ENCODE results near the gene TBC1D1.

TBC1D1 gene

DNA sequence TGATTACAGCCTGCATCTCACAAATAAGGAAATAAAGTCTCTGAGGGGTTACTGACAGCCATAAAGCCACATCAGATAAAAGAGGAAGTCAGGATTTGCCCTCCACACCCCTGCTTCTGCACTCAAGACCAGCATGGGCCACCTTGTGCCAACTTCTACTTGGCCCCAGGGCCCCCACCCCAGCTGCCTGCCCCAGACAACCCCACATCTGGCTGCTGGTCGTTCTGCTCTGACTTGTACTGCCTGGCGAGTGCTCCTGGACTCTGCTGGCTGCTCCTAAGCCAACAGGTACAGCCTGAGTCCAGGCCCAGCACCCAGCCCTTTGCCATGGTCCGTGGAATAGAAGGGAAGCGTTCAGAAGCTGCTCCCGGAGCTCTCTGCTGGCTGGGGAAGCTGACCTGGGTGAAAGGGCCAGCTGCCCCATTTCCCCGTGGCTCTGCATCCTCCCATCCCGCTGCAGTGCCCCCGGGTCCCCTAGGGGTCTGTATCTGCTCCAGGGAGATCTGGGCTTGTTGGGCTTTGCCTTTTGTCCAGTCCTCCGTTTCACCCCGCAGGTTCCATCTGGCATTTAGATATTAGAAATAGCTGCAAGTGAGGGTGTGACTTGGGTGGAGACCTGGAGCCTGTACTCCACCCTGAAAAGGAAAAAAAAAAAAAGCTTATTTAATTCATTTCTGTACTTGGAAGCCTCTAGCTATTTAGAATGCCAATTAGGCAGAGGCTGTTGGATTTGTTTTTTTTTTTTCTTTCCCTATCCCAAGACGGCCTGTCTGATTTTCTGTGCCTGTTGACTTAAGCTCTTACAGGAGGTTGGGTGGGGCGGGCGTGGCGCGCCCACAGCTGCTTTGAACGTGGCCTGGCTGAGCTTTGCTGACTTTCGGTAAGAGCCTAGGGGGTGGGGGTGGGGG is 264.1 kb downstream of the TBC1D1 start:
- DNase-seq: no peak

DNA sequence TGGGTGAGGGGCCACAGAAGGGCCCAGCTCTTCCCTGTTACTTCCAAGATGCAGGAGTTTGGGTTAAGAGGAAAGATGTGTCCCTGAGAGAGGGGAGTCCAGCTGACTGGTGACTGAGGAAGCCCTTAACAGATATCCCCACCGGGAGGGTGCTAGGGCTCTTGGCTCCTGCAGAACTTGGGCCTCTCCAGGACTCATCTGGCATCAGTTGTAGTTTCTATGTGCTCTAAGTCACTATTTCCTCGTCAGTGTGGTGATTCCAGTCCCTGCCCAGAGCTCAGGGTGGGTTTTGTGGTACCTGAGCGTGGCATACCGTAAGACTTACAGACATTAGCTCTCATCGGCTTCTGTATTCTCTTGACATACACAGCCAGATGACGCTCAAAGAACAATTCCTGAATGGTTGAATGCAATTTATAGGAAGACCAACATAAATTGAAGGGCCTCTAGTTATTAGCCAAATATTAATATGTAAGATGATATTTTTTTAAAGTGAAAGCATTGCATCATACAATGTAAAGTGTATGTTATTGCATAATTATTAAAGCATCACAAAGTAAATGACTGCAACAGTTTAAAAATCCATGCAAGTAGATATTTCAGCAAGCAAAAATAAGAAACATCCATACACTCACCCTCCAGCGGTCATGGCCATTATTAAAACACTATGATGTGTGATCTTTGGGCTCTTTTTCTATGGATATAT is 264.9 kb downstream of the TBC1D1 start:
- no peak for DNase-seq

DNA sequence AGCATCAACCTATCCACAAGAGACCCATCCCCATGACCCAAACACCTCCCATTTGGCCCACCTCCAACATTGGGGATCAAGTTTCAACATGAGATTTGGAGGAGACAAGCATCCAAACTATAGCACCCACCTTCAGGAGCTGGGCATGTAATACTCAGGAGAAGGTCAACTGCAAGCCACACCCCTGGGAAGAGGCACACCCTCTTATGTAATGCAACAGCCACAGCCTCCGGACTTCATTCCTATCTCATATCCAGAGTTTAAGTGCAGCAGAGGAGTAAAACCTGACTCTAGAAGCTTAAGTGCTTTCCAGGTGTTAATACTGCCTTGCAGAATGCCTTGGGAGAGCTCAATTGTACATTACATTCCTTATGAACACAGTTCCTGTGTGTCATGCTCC is 266.7 kb downstream of the TBC1D1 start:
- no peak for DNase-seq

DNA sequence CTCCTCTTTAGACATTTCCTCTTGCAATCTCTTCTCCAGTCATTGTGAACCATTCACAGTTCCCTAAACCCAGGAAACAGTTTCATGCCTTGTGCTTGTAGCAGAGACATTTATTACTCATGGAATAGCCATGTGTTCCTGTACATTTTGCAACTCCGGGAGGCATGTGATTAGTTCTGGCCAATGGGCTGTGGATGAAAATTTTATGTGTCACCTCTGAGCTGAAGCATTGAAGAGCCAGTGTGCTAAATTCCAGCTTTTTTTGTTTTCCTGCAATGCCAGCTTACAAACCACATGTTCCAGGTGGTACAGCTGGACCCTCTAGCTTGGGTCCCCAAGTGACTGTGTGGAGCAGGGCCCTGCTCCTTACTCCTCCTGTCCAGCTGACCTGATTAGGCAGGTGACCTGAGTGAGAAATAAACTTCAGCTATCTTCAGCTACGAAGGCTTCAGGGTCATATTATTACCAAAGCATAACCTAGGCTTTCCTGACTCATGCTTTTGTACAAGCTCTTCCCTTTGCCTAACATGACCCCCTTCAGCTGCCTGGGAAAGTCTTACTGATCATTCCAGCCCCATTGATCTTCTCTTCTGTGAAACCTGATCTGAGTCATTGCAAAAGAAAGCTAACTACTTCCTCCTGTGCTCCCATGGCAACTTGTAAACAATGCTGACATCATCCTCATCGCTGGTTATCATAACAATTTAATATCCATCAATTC is 269.8 kb downstream of the TBC1D1 start:
- DNase-seq: peak; percentile 83

DNA sequence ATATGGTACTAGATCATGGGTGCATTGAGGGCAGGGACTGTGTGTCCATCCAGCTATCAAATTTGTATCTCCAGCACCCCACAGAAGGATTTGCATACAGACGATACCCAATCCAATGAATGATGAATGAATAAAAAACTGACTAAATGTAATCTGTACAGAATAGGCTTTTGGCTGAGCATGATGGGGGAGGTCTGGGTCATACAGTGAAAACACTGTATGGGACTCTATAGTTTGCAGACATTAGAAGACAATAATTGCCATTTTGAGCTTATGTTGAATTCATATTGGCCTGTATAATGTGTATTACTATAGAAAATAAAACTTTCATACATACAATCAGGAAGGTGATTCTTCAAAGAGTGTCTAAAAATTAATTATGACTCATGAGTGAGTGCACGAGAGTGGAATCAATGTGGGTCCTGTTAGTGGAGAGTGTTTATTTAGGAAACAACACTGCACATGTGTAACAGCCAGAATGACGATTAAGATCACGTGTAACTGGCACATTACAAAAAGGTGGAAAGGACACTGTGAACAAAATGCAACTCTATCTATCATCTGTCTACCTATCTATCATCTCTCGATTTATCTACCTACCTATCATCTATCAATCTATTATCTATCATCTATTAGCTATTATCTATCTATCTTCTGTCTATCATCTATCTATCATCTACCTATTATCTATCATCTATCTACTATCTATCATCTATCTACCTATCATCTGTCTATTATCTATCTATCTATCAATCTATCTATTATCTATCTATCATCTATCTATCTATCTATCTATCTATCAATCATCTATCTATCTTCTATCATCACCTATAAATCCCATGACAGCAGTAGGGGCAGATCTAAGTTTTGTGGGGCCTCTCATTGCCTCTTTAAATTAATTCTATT is 270.6 kb downstream of the TBC1D1 start:
- no peak for DNase-seq

DNA sequence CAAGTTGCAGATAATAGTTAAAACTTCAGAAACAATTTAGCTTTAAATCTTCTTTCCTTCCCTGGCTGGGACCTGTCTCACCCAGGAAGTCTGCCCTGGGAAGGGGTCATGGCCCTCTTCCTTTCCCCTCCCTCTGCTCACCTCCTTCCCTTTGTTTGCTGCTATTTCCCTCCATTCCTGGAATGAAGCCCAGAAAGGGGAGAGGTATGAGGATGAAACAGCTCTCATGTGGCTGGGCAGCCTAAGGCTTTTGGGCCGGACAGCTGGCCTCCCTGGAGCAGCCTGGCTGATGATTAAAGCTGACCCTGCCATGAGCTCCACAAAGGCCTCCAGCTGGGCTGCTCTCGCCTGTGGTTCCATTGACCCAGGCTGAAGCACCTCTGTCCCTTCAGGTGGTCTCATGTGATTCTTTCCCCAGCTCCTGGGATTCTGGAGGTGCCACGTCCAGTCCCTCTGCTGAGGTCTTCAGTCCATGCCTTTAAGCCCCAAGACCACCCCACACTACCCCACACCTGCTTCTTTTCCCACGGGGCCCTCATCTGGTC is 271.4 kb downstream of the TBC1D1 start:
- no peak for DNase-seq

DNA sequence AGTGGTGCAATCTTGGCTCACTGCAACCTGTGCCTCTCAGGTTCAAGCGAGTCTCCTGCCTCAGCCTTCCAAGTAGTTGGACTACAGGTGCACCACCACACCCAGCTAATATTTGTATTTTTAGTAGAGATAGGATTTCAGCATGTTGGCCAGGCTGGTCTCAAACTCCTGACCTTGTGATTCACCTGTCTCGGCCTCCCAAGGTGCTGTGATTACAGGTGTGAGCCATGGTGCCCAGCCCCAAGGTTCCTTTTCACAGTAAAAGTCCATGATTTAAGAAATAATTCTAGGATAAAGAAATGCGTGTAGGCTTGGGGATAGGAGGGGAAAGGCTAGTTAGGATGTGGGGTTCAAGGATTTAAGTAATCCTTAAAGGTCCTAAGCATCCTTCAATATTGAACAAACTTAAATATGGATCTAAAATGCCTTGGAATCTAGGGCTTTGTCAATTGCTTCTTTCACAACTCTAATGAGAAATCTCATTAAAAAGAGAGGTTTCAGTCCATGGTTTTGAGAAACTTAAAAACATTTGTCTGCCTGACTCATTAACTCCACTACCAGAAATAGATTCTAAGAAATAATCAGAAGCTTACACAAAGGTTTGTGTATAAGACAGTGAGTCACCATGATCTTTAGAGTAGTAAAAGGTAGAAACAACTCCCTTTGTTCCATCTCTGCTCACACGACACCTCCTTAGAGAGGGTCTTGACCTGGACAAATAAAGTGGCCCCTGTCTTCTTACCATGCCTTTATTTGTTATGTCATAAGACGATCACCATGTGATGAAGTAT is 272.5 kb downstream of the TBC1D1 start:
- DNase-seq: peak; percentile 28

DNA sequence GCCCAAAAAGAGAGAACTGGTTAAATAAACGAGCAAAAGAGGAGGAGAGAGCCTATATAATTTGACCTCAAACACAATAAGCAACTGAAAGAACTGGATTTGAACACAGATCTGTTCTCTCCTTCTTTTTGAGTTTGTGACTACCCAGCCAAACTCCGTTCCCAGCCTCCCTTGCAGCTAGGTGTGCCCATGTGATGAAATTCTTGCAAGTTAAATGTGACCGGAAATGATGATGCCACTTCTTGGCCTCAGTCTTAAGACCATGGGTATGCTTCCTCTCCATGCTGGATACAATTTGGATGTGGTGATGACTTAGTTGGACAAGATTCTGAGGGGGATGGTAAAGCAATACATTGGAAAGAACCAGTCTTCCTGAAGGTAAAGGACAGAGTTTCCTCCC is 273.5 kb downstream of the TBC1D1 start:
- no peak for DNase-seq

DNA sequence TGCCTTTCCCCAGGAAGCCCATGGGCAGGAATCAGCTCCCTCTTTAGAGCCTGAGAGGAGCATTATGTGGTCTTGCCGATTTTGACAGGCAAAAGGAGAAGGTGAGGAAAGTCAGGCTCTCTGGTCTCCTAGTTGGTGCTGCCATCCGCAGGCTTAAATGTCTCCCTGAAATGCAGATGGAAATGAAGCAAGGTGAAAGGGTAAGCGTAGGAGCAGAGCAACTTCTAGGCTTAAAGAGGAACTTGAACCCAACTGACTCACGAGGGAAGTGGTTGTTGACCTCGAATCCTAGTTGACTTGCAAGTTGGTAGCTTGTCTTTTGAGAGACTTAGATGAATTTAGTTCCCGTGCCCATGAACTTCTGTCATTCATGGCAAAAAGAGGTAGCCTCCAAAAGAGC is 275.2 kb downstream of the TBC1D1 start:
- no peak for DNase-seq

DNA sequence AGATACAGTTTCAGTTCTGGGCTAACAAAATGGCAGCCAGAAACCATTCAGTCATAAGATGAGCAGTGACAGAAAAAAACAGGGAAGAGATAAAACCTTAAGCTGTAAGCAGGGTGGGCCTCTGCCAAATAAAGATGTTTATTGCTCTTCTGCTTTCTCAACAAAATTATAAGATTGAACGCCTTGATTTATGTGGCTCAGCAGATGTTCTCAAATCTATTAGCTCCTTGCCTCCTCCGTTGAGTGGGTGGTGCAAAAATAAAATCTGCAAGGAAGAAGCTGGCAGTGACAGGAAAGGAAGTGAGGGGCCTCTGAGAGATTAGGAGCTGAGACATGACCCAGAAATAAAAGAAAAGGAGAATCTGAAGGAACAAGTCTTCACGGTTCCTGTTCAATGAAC is 275.9 kb downstream of the TBC1D1 start:
- no peak for DNase-seq

DNA sequence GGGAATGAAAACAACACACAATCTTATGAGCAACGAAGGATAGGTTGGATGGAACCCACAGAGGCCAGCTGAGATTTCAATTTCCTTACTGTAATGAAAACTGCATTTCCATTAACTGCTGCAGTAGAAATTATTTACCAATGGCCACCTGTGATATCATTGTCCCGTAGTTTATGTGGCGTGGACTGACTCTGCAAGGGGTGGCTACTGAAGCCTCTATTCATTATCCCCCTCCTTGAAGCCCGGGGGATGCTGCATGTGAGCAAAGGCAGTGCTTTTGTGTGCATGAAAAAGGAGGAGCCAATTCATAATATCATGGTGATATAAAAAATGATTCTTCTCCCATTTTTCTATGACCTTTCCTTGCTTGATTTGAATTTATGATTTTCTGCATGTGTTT is 277.1 kb downstream of the TBC1D1 start:
- DNase-seq: no peak

DNA sequence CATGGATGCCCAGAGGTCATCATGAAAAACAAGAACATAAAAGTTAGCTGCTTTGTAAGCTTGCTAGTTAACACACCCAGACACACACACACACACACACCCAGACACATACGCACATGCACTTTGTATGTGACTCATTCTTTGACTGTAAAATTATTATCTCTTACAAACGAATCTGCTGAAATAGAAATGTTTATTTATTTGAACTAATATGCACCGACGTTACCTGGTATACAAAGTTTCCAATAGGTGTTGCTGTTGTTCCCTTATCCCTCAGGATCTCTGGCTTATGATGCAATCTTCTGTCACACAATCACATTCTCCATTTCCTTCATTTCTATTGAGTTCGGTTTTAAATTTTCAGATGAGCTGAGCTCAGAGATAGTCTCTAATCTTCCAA is 278.6 kb downstream of the TBC1D1 start:
- no peak for DNase-seq

DNA sequence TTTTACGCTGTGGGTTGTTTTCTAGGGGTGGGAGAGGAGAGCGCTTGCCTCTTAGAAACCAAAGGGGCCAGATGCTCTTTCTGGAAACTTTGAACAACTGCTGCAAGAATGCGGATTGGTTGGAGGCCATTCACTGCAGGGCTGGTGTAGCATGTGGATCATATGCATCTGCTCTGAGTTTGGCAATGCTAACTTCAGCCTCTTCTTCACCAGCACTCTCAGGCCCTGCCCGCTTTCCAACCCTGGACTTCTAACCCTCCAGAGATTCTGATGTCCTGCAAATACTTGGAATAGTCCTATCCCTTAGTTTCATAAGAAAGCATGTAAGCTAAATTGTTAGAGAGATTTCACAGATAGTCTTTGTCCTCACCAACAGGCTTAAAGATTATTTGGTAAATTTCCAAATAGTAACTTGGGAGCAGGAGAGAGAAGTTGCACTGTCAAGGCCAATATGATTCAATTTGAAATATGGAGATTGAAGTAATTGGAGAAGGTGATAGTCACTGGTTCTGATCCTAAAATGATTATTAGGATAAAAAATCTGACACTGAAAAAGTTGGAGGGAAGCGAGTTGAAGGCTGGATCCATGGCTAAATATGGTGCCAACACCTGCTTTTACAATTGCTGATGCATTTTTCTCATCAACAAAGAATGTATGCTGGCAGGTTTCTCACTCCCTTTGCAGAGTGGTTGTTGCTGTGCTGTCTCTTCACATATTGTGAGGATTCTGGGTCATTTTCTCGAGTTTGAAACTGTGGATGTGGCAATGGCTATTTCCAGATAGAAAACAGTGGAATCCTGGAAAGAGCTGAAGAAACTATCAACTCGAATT is 279.7 kb downstream of the TBC1D1 start:
- DNase-seq: no peak

DNA sequence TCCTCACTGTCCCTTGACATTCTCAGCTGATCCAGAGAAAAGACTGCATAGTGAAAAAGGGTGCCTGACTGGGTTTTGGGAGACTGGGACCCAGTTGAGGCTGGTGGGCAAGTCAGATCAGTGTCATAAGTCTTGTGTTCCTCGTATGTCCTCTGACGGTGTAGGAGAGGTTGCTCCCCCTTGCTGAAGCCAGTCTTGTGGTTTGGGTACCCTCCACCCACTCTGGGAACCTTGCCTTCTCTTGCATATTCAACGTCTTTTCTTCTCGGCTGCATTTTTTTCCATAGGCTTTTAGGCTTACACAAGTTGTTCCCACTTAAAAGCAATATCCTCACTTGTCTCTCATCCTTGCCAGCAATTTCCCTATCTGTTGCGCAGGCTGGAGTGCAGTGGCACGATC is 281.2 kb downstream of the TBC1D1 start:
- DNase-seq: no peak

DNA sequence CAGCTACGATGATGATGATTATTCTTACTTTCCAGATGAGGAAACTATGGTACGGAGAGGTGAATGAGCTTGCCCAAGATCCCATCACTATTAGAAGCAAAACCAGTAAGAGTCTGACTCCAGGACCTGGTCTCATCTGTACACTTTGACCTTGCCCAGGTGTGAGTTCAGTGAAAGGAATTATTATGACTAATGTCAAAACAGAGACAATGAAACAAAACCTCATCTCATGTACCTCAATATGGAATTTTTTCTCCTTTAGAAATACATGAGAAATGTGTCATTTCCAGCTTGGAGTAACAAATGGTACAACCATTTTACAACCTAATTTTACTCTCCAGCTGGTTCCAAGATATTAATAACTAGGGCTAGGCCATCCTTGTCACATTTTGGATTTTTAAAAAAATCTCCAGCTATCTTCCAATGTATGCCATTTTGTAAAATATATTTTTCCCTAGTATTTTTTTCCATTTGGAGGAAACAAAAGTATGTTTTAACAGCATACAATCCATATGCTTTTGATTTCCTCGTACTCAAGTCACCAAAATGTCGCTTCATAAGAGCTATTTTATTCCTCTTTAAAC is 283.1 kb downstream of the TBC1D1 start:
- DNase-seq: no peak

DNA sequence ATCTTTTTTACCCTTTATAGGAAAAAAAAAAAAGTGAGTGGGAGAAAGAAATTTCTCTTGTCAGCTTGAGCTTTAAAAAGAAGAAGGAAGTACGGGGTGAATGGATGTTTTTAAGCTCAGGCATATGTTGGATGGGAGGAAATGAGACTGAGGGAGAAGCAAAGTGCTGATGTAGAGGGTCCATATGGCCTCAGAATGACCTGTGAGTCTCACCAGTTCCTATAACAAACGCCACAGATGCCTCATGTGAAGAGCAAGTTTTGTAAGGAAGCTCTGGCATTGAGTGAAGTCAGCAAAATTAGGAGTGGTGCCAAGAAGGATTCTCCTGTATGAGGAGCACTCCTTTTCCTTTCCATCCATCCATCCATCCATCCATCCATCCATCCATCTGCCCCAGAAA is 283.9 kb downstream of the TBC1D1 start:
- DNase-seq: no peak

DNA sequence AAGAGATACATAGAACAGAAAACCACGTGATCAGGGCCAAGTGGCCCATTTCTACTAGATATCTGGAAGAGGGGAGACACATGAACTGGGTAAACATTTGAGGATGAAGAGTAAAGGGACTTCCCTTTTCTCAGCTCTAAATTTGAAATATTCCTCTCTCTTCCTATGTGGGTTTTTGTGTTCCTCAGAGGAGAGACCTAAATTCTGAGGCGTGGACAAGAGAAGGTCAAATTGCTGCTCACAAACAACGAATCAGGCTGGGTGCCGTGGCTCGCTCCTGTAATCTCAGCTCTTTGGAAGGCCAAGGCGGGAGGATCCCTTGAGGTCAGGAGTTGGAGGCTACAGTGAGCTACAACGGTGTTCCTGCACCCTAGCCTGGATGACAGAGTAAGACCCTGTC is 285.3 kb downstream of the TBC1D1 start:
- DNase-seq: no peak

DNA sequence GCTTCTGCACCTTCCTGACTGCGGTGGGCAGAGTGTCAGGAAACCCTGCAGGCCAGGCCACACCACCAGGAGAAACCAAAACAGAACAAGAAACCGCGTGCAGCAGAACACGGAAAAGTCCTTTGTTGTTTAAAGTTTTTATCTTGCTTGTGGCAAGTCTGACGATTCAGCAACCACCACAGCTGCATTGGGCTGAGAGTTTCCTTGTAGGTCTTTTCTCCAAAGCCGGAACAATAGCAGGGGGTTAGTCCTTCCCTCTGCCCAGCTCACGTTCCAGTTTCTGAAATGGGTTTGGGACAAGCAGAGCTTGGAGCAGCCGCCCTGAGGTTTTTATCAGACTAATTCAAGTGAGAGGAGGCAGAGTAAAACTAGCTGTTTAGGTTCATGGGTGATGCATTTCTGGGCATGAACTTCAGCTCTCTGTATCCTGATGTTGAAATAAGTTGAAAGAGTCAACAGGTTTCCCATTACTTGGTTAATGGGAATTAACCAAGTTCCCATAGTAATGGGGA is 286.2 kb downstream of the TBC1D1 start:
- no peak for DNase-seq

DNA sequence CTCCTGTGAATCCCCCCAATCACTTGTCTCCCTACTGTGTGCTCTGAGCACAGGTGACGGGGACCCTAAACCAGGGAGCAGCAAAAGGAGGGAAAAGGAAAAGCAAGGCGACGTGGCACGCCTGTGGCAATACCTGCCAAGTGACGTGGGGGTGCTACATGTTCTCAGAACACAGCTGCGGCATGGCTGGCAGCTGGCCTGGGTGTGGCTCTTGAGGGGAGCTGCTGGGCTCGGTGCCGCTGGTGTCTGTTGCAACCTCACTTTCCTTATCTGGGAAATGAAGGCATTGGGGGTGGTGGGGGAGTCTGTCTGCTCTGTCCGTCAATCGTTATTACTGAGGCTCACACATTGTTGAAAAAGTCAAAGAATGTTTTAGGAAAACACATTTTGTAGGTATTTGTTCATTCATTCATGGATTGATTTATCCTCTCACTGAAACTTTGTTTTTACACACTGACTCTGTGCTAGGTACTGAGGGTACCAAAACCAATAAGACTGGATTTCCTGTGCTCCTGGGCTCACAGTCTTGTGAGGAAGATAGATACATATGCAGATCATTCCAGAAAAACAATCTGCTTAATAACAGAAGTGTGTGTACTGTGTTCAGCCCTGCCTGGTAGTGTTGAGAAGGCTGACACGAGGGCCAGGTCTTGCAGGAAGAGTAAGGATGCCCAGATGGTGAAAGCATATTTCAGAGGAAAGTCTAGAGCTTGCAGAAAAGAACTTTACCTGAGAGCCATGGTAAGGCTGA is 286.9 kb downstream of the TBC1D1 start:
- DNase-seq: no peak

Data from amniotic stem cell (primary cell).